ENCODE measurements around the gene WHRN.

WHRN gene

DNA sequence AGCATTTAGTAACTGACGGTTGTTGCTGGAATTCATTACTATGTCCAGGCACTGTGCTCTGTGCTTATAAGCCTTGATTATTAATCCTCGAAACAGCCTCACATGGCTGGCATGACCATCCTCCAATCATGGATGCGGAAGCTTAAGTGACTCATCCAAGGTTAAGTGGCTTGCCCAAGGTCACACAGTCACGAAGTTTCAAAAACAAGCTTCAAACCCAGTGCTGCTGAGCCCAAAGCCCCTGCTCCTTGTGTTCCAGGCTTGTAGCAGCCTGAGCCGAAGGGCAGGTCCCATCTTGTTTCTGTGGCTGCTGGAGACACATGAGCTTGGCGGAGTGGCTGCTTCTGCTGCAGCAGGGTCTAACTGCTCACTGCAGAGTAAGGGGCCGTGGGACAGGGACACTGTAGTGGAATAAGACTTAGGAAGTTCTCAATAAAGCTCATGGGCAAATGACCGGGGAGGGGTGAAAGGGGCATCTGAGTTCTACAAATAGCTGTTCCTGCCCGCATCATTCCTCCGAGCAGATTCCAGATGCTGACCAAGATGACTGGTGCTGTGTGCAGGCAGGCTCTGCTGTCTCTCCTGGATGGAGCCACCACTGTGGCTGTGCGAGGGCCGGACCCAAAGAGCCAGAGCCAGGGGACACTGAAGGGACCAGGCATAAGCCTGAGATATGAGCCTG is 32.4 kb downstream of the WHRN start:
- no peak for DNase-seq (ENCODE audit: low read depth in 2 of 2)

DNA sequence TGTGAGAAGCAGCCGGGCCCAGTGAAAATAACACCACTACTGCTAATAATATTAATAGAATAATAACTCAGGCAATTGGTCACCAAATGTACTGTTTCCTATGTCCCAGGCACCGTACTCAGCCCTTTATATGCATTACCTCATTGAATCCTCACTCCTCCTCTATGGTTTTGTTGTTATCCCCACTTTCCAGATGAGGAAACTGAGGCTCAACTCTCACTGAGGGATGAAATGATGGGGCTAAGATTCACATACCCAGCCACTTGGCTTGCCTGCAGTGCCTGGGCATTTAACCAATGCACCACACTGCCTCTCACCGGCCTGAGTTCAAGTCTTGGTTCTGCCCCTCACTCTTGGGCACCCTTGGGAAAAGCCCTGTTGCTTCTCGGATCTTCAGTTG is 34.1 kb downstream of the WHRN start:
- no peak for DNase-seq (ENCODE audit: low read depth in 2 of 2)

DNA sequence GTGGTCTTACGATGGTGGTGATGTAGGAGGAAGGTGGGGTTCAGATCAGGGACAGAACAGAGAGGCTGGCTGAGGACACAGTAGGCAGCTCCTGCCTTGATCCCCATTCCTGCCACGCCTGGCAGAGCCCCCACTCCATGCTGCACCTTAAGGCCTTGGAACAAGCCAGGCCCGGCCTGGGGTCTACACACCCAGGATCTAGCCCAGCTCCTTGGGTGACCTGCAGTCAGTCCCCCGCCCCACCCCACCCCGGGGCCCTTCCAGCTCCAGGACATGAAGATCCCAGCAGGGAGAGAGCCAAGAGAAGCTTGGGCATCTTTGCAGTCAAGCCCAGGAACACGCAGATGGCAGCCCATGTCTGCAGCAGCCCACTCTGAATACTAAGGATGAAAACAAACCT is 34.7 kb downstream of the WHRN start:
- no peak for DNase-seq (ENCODE audit: low read depth in 2 of 2)

DNA sequence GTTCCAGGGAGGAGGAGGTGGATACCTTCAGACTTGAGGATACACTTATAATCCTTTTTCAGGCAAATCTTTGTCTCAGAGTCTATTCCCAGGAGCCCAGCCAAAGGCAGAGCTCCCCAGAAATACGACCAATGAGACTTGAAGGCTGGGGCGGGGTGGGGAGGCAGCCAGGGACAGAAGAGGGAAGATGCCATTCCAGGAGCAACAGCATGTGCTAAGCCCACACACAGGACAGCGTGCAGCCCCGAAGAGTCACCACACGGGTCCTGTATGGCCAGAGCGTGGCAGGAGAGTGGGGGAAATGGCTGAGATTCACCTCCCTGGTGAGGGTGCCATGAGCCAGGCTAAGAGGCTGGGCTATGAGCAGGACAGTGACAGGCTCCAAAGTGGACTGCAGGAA is 35.2 kb downstream of the WHRN start:
- DNase-seq (ENCODE audit: low read depth in 2 of 2), result no peak

DNA sequence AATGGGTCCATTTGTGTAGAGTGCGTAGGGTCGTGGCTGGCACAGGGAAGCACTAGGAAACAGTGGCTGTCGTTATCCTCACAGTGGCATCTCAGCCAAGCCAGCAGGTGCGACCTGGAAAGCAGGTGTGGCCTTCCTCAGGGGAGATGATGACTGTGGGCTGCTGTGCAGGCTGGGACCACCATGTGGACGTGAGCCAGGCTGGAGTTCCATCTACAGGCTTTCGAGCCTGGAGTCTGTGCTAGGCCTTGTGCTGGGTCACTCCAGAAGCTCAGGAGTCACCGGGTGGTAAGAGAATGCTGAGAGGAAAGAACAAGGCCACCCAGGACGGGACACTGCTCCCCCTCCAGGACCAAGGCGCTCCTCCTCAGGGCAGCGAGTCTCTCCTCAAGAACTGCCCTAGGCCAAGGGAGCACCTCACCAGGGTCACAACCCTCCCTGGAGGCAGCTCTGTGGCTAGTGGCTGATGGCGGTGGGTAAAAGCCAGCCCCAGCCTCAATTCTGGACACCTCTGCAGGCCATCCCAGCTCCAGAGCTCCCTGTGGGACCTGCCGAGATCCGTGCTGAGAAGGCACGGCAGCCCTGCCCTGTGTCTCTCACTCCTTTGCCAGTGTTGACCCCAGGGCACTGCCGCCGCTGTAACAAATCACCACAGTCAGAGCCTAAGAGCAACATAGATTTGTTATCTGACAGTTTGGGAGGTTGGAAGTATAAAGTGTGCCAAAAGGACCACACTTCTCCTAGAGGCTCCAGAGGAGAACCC is 36.0 kb downstream of the WHRN start:
- DNase-seq (ENCODE audit: low read depth in 2 of 2), result no peak

DNA sequence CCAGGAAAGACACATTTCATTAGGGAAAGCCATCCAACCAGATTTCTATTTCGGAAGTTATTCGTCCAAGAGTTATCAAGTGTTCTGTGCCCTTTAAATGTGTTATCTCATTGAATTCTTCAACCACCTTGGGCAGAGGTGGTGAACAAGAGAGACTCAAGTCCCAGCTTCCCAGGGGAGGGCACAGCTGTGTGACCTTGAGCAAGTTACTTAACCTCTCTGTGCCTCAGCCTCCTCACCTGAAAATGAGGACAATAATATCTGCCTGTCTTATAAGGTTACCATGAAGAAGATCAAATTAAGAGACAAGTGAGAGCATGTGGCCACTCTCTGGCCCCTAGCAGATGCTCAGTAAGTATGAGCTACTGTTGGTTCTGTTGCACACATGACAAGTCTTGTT is 37.4 kb downstream of the WHRN start:
- DNase-seq (ENCODE audit: low read depth in 2 of 2), result no peak

DNA sequence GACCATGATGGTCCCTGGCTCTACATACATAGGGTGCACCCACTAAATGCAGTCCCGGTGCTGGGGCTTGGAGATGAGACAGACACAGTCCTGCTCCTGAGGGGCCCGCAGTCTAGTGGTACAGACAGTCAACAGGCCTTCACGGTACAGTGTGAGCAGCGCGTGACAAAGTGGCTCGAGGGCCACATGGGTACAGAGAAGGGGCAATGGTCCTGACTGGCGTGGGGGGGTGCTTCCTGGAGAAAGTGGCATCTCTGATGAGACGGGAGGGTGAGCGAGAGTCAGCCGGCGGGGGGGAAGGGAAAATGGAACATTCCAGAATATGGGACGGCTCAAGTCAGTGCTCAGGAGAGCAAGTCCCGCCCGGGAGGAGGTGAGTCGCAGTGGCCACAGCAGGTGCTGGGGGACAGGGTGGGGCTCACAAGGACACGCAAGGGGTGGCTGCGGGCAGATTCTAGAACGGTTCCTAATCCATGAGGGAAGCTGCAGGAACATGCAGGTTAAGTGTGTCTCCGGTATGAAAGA is 38.0 kb downstream of the WHRN start:
- DNase-seq (ENCODE audit: low read depth in 2 of 2), result no peak

DNA sequence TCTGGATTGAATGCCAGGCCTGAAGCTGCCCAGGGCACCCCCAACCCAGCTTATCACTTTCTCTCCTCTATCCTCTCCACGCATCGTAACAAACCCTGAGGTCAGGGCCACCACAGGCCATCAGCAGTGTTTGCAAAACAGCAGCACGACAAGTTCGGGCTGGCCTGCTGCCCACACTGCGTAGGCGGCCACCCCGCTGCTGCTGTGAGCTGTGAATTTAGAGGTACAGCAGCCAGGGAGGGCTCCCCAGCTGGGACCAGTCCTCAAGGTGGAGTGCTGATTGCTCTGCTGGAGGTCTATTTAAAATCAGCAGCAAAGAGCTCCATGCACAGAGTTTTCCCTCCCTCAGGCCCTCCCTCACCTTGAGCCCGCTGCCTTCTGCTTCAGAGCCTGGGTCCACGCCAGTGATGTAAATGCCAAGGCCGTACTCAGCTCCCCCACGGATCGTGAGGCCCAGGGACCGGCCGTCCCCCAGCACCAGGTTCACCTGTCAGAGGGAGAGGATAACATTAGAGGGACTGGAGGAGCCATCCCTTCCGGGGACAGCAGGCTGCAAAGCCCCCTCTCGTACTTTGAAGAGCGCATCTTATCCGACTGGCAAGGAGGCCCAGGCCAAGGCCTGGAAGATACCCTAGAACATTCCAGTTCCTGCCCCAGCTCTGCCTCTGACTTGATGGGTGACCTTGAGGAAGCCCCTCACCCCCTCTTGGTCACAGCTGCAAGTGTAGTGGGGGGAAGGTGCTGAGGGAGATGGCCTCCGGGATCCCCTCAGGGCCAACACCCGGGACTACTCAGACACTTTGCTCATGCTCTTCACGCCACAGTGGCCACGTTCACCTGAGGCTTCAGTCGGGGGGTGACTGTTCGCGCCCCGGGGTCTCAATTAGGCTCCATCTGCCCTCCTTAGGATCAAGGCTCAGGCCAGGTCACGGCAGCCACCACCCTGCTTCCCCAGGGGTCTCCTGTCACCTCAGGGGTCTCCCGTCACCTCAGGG is 39.1 kb downstream of the WHRN start:
- no peak for DNase-seq (ENCODE audit: low read depth in 2 of 2)

DNA sequence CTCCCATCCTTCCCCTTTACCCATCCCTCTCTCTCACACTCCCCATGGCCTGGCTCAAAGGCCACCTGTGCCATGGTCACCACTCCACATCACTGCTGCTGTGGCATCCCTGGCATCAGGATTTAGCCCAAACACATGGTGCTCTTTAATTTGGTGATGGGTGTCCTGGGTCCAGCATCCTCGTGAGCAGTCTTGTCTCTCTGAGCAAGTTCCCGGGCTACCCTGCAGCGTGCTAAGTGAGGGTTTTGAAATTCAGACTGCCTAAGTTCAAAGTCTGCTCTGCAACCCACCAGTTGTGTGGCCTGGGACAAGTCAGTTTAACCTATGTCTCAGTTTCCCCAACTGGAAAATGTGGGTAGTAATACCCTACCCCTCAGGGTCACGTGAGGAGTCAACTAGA is 39.9 kb downstream of the WHRN start:
- no peak for DNase-seq (ENCODE audit: low read depth in 2 of 2)

DNA sequence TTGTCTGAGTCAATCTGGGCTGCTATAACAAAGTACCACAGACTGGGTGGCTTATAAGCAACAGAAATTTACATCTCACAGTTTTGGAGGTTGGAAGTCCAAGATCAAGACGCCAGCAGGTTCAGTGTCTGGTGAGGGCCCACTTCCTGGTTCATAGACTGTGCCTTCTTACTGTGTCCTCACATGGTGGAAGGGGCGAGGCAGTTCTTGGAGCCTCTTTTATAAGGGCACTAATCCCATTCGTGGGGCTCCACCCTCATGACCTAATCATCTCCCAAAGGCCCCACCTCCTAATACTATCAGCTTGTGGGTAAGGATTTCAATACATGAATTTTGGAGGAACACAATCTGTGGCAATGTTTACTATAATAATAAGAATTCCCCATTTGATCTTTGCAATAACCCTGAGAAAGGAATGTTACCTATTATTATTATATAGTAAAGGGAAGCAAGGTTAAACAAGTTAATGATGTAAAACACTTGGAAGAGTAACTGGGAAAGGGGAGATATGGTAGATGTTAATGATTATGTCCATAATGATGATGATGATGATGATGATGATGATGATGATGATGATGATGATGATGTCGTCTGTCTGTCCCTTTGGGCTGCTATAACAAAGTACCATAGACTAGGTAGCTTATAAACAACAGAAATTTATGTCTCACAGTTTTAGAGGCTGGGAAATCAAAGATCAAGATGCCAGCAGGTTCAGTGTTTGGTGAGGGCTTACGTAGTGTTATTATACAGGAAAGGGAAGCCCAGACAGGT is 40.8 kb downstream of the WHRN start:
- no peak for DNase-seq (ENCODE audit: low read depth in 2 of 2)

DNA sequence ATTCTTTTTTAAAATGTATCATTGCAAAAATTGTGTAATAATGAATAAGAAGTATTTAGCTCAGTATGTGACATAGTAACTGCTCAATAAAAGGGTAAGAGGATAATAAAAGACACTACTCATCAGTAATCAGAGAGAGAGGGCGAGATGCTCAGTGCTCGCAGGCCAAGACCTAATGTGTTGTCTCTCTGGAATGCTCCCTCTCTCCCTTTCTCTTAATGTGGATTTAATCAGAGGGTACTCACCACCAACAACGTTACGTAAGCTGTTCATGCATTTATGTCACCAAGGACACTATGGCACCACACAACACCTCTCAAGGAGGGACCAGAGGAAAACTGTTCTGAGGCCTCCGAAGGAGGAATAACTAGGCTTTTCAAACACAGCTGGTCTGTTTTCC is 42.5 kb downstream of the WHRN start:
- no peak for DNase-seq (ENCODE audit: low read depth in 2 of 2)

DNA sequence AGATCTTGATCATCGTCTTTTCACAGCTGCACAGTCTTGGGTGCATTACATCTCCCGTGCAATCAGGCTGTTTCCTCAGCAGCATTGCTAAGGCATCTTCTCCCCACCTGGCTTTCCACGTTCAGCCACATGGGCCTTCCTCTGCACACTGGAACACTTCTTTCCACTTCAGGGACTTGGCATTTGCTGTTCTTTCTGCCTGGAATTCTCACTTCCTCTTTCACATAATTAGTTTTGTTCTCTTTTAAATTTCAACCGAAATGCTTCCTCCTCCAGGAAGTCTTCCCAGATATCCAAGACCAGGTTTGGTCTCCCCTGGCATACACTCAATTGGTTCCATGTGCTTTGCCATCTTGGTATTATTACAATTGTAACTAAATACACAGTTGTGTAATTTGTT is 43.8 kb downstream of the WHRN start:
- DNase-seq (ENCODE audit: low read depth in 2 of 2), result no peak

DNA sequence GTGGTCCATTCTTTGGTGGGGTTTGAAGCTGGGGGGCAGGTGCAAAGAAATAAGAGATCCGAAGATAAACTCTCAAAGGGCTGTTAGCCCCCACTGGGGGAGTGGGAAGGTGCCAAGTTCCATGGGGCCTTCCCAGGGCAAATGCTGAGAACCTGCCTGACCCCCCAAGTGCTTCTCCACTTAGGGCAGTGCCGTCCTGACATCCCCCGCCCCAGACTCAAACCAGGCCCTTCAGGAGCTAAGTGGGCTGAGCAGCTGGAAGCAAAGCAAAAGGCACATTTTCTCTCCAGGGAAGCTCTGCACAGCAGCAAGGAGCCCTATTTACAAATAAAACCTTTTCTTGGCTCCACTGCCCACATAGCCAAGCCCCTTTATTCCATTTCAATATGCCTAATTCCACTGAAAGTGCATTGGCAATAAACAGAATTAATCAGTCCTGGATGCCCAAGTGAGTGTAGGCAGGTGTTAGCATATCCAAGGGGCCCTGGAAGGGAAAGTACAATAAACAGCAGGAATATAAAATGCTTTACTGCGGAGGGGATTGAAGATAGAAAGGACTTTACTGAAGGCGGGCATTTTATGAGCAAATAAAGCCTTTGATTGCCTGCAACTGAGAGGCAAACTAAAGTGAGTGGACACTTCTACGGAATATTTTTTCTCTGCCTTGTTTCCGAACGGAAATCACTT is 44.6 kb downstream of the WHRN start:
- no peak for DNase-seq (ENCODE audit: low read depth in 2 of 2)

DNA sequence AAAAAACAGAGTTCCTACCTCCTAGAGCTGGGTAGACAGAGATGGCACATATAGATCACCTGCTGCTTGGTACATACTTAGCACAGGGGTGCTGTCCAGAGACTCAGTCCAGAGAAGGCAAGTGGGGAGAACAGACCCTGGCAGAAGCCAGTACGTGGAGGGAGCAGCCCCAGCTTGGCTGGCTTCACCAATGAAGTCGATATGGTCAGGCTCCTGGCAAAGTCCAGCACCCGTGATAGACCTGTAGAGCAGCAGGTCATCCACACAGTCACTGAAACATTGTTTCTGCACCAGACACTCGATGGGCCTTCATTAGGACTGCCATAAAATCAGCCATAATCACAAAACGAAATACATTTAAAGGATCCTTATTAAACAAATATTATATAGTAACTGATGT is 45.8 kb downstream of the WHRN start:
- no peak for DNase-seq (ENCODE audit: low read depth in 2 of 2)

DNA sequence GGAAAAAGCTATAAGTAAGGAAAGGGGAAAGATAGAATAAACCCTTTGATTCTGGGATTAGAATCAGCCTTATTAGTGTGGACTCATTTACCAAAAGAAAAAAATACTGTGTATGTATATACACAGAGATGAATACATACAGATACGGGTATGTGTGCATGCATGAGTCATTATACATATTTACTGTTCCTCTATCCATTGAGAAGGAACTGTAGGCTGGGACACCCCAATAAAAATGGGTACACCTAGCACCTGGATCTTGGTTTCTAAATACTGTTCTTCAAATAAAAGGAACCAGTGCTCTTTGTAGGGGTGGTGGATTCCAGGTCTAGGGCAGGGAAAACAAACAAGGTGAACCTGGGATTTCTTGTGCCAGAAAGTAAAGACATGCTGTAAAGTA is 48.3 kb downstream of the WHRN start:
- DNase-seq (ENCODE audit: low read depth in 2 of 2), result no peak

DNA sequence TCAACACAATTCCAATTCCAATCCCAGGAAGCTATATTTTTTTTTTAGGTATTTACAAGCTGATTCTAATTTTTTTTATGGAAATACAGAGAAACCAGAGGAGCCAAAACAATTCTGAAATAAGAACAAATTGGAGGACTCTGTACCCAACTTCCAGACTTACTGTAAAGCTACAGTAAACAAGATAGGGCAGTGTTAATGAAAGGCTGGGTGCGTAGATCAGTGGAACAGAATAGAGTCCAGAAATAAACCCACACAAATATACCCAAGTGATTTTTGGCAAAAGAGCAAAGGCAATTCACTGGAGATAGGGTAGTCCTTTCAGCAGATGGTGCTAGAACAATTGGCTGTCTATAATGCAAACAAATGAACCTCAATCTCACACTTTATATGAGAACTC is 50.6 kb downstream of the WHRN start:
- DNase-seq (ENCODE audit: low read depth in 2 of 2), result no peak

DNA sequence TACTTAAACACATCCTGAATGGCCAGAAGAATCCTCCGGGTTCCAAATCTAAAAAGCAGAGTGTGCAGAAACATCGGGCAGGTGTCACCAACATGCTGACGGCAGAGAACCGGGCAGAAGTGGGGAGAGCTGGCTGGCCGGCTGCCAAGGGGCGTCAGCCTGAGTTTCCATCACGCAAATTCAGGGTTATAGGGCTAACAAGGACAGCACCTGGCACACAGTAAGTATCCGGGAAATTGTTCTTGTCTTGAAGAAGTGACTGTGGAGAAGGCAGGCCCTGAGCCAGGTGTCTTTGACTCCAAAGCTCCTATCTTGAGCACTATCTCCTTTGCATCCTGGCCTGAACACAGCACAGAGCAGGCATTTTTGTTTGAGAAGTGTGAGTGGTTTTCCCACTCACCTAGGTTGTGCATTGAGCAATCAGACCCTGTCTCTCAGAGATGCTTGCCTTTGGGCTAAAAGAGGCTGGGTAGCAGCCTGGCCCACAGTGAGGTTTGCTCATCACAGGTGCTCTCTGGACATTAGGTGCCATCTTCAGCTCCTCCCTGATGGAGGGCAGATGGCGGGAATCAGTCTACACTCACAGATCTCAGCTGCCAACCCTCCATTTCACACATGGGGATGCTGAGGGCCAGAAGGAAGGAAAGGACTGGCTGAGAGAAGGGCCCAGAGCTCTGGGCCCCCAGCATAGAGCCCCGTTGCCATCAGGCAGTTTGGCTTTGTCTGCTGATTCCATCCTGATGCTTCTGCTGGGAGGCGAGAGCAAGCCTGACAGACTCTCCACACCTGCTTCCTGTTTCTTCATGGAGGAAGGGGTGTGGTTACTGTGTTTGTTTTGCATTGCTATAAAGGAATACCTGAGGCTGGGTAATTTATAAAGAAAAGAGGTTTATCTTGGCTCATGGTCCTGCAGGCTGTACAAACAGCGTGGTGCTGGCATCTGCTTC is 52.8 kb downstream of the WHRN start:
- no peak for DNase-seq (ENCODE audit: low read depth in 2 of 2)

DNA sequence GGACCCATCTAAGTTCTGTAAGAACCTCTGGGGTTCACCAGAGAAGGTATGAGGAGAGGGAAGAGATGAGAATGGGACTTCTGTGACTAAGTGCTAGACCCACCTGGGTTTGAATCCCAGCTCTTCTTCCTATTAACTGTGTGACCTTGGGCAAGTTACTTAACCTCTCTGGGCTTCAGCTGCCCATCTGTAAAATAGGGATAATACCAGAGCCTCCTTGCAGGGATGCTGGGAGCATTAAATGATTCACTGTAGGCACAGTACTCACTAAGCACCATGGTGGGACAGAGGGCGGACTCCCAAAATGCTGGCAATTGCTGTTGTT is 53.6 kb downstream of the WHRN start:
- DNase-seq (ENCODE audit: low read depth in 2 of 2), result no peak

DNA sequence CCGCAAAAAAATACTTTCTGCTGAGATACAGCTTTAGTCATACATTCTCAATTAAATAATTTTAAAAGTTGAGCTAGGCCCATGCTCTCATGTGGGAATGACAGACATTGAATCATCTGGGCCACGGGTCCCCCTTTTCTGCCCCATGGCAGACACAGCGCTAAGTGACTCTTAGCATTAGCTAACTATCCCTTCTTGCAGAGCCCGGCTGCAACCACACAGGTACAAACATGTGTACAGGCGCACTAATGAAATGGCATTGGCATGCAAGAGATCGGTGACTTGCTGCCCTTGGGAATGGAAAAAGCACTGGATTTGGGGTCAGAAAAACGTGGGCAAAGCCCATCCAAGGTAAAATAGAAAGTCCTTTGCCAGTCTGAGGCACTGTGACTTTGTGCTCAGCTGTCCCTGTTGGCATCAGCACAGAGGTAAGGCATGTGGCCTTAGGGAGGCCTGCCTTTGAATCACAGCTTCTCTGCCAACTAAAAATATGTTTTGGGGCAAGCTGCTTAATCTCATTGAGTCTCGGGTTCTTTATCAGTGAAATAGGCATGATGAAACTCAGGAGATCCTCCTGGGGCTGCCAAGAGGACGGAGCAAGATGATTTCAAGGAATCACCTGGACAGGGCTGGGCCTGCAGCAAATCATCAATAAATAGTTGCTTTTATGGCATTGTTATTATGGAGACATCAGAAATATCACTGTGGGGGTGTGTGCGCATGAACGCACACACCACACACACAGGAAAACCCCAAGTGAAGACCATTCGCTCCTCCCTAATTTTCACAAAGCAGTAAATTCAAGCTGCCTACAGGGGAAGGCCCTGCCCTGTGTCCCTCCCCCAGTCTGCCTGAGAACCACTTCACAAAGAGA is 54.2 kb downstream of the WHRN start:
- DNase-seq (ENCODE audit: low read depth in 2 of 2), result no peak

Measured in stimulated activated CD4-positive, alpha-beta T cell treated with anti-CD3 and anti-CD28 coated beads, Interleukin-1b, Interleukin-23, amount 100 ng/mL, for 1 hour (primary cell).